HG03159 (cell line): Measurements from ENCODE around the gene MAGIX.

ENCODE experiments used
- ATAC-seq: cut with Tn5 transposase; IDR thresholded peaks from one replicate; pipeline ENCODE4 v1.9.1; 2021; ENCODE audit warnings: mild to moderate bottlenecking, moderate library complexity; ENCODE audit not compliant: unreplicated experiment

MAGIX gene

DNA sequence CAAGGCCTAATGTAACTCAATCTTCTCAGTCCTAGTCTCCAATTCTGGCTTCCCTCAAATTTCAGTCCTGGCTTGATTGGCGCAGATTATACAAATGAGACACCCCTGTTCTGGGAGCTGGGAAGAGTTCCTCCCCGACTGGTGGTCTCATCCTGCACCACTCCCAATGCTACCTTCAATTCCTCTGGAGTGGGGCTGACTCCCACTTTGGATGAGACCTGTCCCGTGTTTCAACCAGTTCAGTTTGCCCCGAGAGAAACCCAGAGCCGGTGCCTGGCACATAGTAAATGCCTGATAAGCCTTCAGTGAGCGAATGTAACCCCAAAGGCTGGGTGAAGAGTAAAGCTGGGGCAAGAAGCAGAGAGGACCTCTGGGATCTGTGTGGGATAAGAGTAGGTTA lies 41.5 kb downstream of the MAGIX start:
- no peak for ATAC-seq

GRCh38 chrX:49204709-49205108 lies 42.2 kb downstream of the MAGIX start:
- no peak for ATAC-seq

GRCh38 chrX:49205443-49205842 lies 42.9 kb downstream of the MAGIX start:
- no peak for ATAC-seq

DNA sequence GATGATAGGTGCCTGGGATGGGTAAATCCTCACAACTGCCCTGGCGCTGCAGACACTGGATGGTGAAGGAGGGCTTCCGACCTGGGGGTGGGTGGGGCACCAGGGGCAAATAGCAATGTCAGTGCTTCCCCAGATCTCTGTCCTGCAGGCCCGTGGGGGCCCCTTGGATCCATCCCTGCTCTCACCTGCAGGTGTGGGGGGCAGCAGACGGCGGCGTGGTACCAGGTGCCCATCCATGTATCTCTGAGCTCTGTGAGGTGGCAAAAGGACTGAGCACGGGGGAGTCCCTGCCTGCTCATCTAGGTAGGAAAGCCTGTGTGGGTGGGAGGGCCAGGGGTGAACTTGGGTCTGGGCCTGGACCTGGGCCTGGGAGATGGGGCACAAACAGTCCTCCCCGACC lies 44.0 kb downstream of the MAGIX start:
- ATAC-seq: no peak

- no peak for ATAC-seq
Measured at GRCh38 chrX:49208399-49208798, 45.8 kb downstream of the MAGIX start.

DNA sequence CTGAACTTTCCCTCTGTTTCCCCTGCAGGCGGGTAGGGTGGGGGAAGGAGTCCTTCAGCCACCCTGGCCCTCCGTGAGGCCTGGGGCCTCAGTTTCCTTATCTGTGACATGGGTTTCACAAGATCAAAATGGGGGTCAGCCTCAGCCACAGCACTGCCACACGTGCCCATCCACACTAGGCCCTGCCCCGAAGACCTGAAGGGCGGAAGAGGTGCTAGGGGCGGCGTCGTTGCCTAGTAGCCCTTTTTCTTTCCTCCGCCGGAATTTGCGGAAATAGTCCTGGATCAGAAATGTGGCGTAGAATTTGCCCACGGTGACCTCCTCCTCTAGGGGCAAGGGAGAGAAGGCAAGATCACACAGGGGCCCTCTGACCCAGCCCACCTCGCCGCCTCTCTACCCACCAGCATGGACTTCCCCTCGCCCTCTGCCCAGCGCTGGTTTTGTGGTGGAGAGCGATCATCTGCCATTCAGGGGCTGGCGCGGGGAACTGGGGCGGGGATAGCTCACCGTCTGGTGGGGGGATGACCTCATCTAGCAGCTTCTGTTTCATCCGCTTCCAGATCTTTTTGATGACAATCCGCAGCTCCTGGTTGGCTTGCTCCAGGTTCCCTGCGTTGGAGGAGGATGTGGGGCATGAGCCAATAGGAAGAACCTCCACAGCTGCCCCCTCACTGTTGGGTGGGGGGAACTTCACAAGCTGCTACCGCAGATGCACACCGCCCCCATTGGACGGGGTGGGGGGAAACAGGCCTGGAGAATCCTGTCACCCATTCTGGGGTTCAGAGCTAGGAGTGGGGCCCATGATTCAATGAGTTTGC lies 47.1 kb downstream of the MAGIX start:
- no peak for ATAC-seq

- ATAC-seq: no peak
Measured at GRCh38 chrX:49210406-49210805, 47.8 kb downstream of the MAGIX start.

GRCh38 chrX:49211074-49211473 lies 48.5 kb downstream of the MAGIX start:
- no peak for ATAC-seq

GRCh38 chrX:49212209-49212608 lies 49.7 kb downstream of the MAGIX start:
- ATAC-seq: no peak

DNA sequence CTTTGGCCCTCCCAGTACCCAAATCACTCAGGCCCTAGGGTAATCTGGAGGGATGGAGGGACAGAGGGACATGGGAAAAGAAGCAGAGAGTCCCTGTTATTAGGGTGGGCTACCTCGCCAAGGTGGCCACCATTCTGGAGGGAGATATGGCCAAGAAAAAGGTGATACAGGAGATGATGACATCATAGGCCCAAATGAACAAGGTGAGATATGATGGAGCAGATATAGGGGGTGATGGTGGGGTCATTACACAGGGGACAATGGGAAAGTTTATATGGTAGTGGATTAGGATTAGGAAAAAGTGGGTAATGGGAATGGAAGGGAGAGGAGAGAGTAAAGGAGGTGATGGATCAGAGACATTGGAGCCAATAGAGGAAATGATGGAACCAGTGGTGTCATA lies 50.3 kb downstream of the MAGIX start:
- no peak for ATAC-seq

- ATAC-seq: no peak
Measured at GRCh38 chrX:49214416-49214815, 51.9 kb downstream of the MAGIX start.

DNA sequence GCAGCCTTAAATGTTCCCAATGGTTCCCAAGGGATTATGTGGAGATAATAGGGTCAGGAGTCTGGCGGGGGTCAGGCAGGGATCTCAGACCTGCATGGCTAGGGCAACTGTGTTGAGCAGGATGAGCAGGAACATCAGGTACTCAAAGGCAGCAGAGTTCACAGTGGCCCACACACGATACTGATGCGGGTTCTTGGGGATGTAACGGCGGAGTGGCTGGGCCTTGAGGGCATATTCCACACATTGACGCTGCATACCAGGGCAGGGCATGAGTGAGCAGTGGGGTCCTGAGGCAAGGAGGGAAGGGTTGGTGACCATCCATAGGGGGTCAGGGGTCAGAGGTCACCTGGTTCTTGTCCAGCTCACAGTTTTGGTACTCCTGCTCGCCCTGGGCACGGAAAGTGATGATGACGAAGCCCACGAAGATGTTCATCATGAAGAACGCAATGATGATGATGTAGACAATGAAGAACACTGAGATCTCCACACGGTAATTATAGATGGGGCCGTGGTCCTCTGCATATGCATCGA lies 52.5 kb downstream of the MAGIX start:
- no peak for ATAC-seq
